ENCODE data around the gene TFCP2.

Gene TFCP2

DNA sequence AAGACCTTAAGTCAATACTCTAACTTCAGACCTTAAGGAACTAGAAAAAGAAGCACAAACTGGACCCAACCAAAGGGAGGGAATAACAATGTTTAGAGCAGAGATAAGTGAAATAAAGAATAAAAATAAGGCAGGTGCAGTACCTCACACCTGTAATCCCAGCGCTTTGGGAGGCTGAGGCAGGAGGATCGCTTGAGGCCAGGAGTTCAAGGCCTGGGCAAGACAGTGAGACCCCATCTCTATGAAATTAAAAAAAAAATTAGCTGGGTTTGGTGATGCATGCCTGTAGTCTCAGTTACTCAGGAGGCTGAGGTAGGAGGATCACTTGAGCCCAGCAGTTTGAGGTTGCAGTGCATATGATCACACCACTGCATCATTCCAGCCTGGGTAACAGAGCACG is 9.1 kb downstream of the TFCP2 start:
- no peak overlapping the region for H2AFZ ChIP-seq (ENCODE audit: low read length)
- H4K8ac ChIP-seq (ENCODE audit: low read depth, low read length): no peak overlapping the region
- no peak overlapping the region for H4K91ac ChIP-seq (ENCODE audit: low read depth, low read length, poor library complexity)
- H3K18ac ChIP-seq (ENCODE audit: low read length): no peak overlapping the region
- H3K36me3 ChIP-seq (replicated peaks in 1 of 2; ENCODE audit: control insufficient read depth in 2 of 2, insufficient read depth in 2 of 2, low read length in 2 of 2): no peaks in the 10 kb centered on the region
- H3K23ac ChIP-seq (ENCODE audit: low read depth, low read length, poor library complexity): no peak overlapping the region
- H2BK120ac ChIP-seq (ENCODE audit: low read depth, low read length): no peak overlapping the region
- H3K4me2 ChIP-seq (ENCODE audit: insufficient read depth, low read length, poor library complexity, severe bottlenecking): no peak overlapping the region
- H3K79me1 ChIP-seq (ENCODE audit: low read depth, low read length): peaks cover 3% of the 10 kb centered on the region
- WGBS, 2 donors (ENCODE audit: extremely low coverage in 2 of 2, insufficient read length in 2 of 2, insufficient replicate concordance in 1 of 2): no CpG with 5 or more reads among the region's 3 CpGs
- no peak overlapping the region for H3K4ac ChIP-seq (ENCODE audit: low read length)
- no peak overlapping the region for H2AK5ac ChIP-seq (ENCODE audit: low read depth, low read length)
- H3K4me3 ChIP-seq (ENCODE audit: low read length in 2 of 2): no peak overlapping the region
- no peak overlapping the region for H3K9ac ChIP-seq (ENCODE audit: low read depth, low read length, poor library complexity)
- no peak overlapping the region for H3K27ac ChIP-seq (replicated peaks; ENCODE audit: low read length)
- H3K14ac ChIP-seq (ENCODE audit: low read length): no peak overlapping the region
- DNase-seq (ENCODE audit: low spot score): no peak
- H2BK12ac ChIP-seq (ENCODE audit: low read length): no peak overlapping the region
- no peaks in the 10 kb centered on the region for H3K9me3 ChIP-seq (replicated peaks in 1 of 2; ENCODE audit: control insufficient read depth in 2 of 2, insufficient read depth in 1 of 2, low read depth in 1 of 2, low read length in 2 of 2)
- no peaks in the 10 kb centered on the region for H3K4me1 ChIP-seq (ENCODE audit: control insufficient read depth in 2 of 2, insufficient read depth in 1 of 2, low read depth in 1 of 2, low read length in 2 of 2)
- no peak overlapping the region for H2BK15ac ChIP-seq (ENCODE audit: low read length)
- H3K27me3 ChIP-seq (ENCODE audit: control insufficient read depth in 3 of 3, insufficient read depth in 3 of 3, low read depth in 1 of 3, low read length in 3 of 3): no peaks in the 10 kb centered on the region
- H2BK5ac ChIP-seq (ENCODE audit: low read length): no peak overlapping the region

DNA sequence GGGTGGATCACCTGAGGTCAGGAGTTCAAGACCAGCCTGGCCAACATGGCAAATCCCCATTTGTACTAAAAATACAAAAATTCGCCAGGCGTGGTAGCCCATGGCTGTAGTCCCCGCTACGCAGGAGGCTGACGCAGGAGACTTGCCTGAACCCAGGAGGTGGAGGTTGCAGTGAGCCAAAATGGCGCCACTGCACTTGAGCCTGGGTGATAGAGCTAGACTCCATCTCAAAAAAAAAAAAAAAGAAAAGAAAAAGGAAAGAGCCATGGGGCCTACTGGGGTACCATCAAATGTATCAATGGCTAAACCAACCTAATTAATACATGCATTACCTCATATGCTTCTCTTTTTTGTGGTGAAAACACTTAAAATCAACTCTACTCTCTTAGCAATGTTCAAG is 10.7 kb downstream of the TFCP2 start:
- H2BK12ac ChIP-seq (ENCODE audit: low read length): no peak overlapping the region
- H2AFZ ChIP-seq (ENCODE audit: low read length): no peak overlapping the region
- H3K9me3 ChIP-seq (replicated peaks in 1 of 2; ENCODE audit: control insufficient read depth in 2 of 2, insufficient read depth in 1 of 2, low read depth in 1 of 2, low read length in 2 of 2): no peaks in the 10 kb centered on the region
- no peak overlapping the region for H3K9ac ChIP-seq (ENCODE audit: low read depth, low read length, poor library complexity)
- no peak overlapping the region for H3K14ac ChIP-seq (ENCODE audit: low read length)
- no peak overlapping the region for H2BK5ac ChIP-seq (ENCODE audit: low read length)
- no peak for DNase-seq (ENCODE audit: low spot score)
- no peak overlapping the region for H3K23ac ChIP-seq (ENCODE audit: low read depth, low read length, poor library complexity)
- H2BK15ac ChIP-seq (ENCODE audit: low read length): no peak overlapping the region
- no peaks in the 10 kb centered on the region for H3K4me1 ChIP-seq (ENCODE audit: control insufficient read depth in 2 of 2, insufficient read depth in 1 of 2, low read depth in 1 of 2, low read length in 2 of 2)
- H2AK5ac ChIP-seq (ENCODE audit: low read depth, low read length): no peak overlapping the region
- no peak overlapping the region for H3K27ac ChIP-seq (replicated peaks; ENCODE audit: low read length)
- H3K27me3 ChIP-seq (ENCODE audit: control insufficient read depth in 3 of 3, insufficient read depth in 3 of 3, low read depth in 1 of 3, low read length in 3 of 3): no peaks in the 10 kb centered on the region
- no peak overlapping the region for H3K4me2 ChIP-seq (ENCODE audit: insufficient read depth, low read length, poor library complexity, severe bottlenecking)
- peaks cover 3% of the 10 kb centered on the region for H3K79me1 ChIP-seq (ENCODE audit: low read depth, low read length)
- WGBS, 2 donors (ENCODE audit: extremely low coverage in 2 of 2, insufficient read length in 2 of 2, insufficient replicate concordance in 1 of 2): no CpG with 5 or more reads among the region's 6 CpGs
- H3K4ac ChIP-seq (ENCODE audit: low read length): no peak overlapping the region
- no peak overlapping the region for H3K4me3 ChIP-seq (ENCODE audit: low read length in 2 of 2)
- H4K8ac ChIP-seq (ENCODE audit: low read depth, low read length): no peak overlapping the region
- H3K18ac ChIP-seq (ENCODE audit: low read length): no peak overlapping the region
- no peak overlapping the region for H2BK120ac ChIP-seq (ENCODE audit: low read depth, low read length)
- no peak overlapping the region for H4K91ac ChIP-seq (ENCODE audit: low read depth, low read length, poor library complexity)
- no peaks in the 10 kb centered on the region for H3K36me3 ChIP-seq (replicated peaks in 1 of 2; ENCODE audit: control insufficient read depth in 2 of 2, insufficient read depth in 2 of 2, low read length in 2 of 2)

DNA sequence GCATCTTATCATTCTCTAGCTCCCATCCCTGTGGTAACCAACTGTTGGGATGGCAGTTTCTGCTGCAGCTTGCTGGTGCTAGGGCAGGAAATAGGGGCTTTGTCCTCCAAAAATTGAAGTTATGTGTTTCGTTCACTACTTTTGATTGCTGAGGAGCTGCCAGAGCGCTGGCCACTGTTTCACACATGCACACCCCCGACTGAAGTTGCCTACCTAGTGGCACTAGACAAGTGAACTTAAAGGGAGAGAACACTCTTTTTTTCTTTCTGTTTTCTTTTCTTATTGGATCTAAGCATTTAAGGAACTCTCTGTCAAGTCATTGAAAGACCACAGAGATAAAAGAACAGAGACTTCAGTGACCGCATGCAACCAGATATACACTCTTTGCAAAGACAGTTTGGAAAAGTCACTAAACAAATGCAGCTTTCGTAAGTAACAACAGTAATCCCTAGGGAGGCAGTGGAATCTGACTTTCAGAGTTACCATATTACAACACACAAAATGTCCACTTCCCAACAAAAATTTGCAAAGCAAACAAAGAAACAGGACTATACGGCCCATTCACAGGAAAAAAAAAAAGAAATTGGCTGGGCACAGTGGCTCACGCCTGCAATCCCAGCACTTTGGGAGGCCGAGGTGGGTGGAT is 12.0 kb downstream of the TFCP2 start:
- no peaks in the 10 kb centered on the region for H3K9me3 ChIP-seq (replicated peaks in 1 of 2; ENCODE audit: control insufficient read depth in 2 of 2, insufficient read depth in 1 of 2, low read depth in 1 of 2, low read length in 2 of 2)
- H3K36me3 ChIP-seq (replicated peaks in 1 of 2; ENCODE audit: control insufficient read depth in 2 of 2, insufficient read depth in 2 of 2, low read length in 2 of 2): peaks cover 0 to 3% of the 10 kb centered on the region in 2 donors
- H3K4me3 ChIP-seq (ENCODE audit: low read length in 2 of 2): no peak overlapping the region
- no peak overlapping the region for H4K8ac ChIP-seq (ENCODE audit: low read depth, low read length)
- H2BK5ac ChIP-seq (ENCODE audit: low read length): no peak overlapping the region
- no peak overlapping the region for H3K27ac ChIP-seq (replicated peaks; ENCODE audit: low read length)
- H3K27me3 ChIP-seq (ENCODE audit: control insufficient read depth in 3 of 3, insufficient read depth in 3 of 3, low read depth in 1 of 3, low read length in 3 of 3): no peaks in the 10 kb centered on the region
- DNase-seq (ENCODE audit: low spot score): no peak
- no peak overlapping the region for H3K9ac ChIP-seq (ENCODE audit: low read depth, low read length, poor library complexity)
- no peak overlapping the region for H2AFZ ChIP-seq (ENCODE audit: low read length)
- H3K79me1 ChIP-seq (ENCODE audit: low read depth, low read length): peaks cover 3% of the 10 kb centered on the region
- no peaks in the 10 kb centered on the region for H3K4me1 ChIP-seq (ENCODE audit: control insufficient read depth in 2 of 2, insufficient read depth in 1 of 2, low read depth in 1 of 2, low read length in 2 of 2)
- no peak overlapping the region for H3K4me2 ChIP-seq (ENCODE audit: insufficient read depth, low read length, poor library complexity, severe bottlenecking)
- H3K18ac ChIP-seq (ENCODE audit: low read length): no peak overlapping the region
- no peak overlapping the region for H2BK12ac ChIP-seq (ENCODE audit: low read length)
- no peak overlapping the region for H2AK5ac ChIP-seq (ENCODE audit: low read depth, low read length)
- no CpG with 5 or more reads among the region's 8 CpGs for WGBS, 2 donors (ENCODE audit: extremely low coverage in 2 of 2, insufficient read length in 2 of 2, insufficient replicate concordance in 1 of 2)
- no peak overlapping the region for H4K91ac ChIP-seq (ENCODE audit: low read depth, low read length, poor library complexity)
- H3K23ac ChIP-seq (ENCODE audit: low read depth, low read length, poor library complexity): no peak overlapping the region
- no peak overlapping the region for H3K14ac ChIP-seq (ENCODE audit: low read length)
- H2BK120ac ChIP-seq (ENCODE audit: low read depth, low read length): no peak overlapping the region
- no peak overlapping the region for H2BK15ac ChIP-seq (ENCODE audit: low read length)
- H3K4ac ChIP-seq (ENCODE audit: low read length): no peak overlapping the region

DNA sequence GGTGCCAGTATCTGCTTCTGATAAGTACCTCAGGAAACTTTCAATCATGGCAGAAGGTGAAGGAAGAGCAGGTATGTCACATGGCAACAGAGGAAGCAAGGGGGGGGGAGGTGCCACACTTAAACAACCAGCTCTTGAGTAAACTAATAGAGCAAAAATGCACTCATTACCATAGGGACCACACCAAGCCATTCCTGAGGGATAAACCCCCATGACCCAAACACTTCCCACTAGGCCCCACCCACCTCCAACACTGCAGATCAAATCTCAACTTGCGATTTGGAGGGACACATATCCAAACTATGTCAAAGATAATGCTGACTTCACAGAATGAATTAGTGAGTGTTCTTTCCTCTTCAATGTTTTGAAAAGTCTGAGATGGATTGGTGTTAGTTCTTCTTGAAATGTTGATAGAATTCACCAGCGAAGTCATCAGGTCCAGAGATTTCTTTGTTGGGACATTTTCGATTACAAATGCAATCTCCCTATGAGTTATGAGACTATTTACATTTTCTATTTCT is 16.6 kb downstream of the TFCP2 start:
- peaks cover 0 to 3% of the 10 kb centered on the region in 2 donors for H3K36me3 ChIP-seq (replicated peaks in 1 of 2; ENCODE audit: control insufficient read depth in 2 of 2, insufficient read depth in 2 of 2, low read length in 2 of 2)
- no peak overlapping the region for H2AK5ac ChIP-seq (ENCODE audit: low read depth, low read length)
- H2BK12ac ChIP-seq (ENCODE audit: low read length): no peak overlapping the region
- no peak overlapping the region for H3K18ac ChIP-seq (ENCODE audit: low read length)
- no peak overlapping the region for H3K23ac ChIP-seq (ENCODE audit: low read depth, low read length, poor library complexity)
- H3K4me2 ChIP-seq (ENCODE audit: insufficient read depth, low read length, poor library complexity, severe bottlenecking): no peak overlapping the region
- H3K27me3 ChIP-seq (ENCODE audit: control insufficient read depth in 3 of 3, insufficient read depth in 3 of 3, low read depth in 1 of 3, low read length in 3 of 3): no peaks in the 10 kb centered on the region
- no peak overlapping the region for H2BK120ac ChIP-seq (ENCODE audit: low read depth, low read length)
- no peak overlapping the region for H3K14ac ChIP-seq (ENCODE audit: low read length)
- no peak overlapping the region for H2AFZ ChIP-seq (ENCODE audit: low read length)
- no peaks in the 10 kb centered on the region for H3K9me3 ChIP-seq (replicated peaks in 1 of 2; ENCODE audit: control insufficient read depth in 2 of 2, insufficient read depth in 1 of 2, low read depth in 1 of 2, low read length in 2 of 2)
- H4K91ac ChIP-seq (ENCODE audit: low read depth, low read length, poor library complexity): no peak overlapping the region
- H3K4me1 ChIP-seq (ENCODE audit: control insufficient read depth in 2 of 2, insufficient read depth in 1 of 2, low read depth in 1 of 2, low read length in 2 of 2): no peaks in the 10 kb centered on the region
- no CpG with 5 or more reads among the region's 3 CpGs for WGBS, 2 donors (ENCODE audit: extremely low coverage in 2 of 2, insufficient read length in 2 of 2, insufficient replicate concordance in 1 of 2)
- H3K79me1 ChIP-seq (ENCODE audit: low read depth, low read length): no peaks in the 10 kb centered on the region
- no peak overlapping the region for H4K8ac ChIP-seq (ENCODE audit: low read depth, low read length)
- no peak overlapping the region for H2BK5ac ChIP-seq (ENCODE audit: low read length)
- H3K9ac ChIP-seq (ENCODE audit: low read depth, low read length, poor library complexity): no peak overlapping the region
- no peak overlapping the region for H2BK15ac ChIP-seq (ENCODE audit: low read length)
- no peak overlapping the region for H3K27ac ChIP-seq (replicated peaks; ENCODE audit: low read length)
- DNase-seq (ENCODE audit: low spot score): no peak
- no peak overlapping the region for H3K4me3 ChIP-seq (ENCODE audit: low read length in 2 of 2)
- no peak overlapping the region for H3K4ac ChIP-seq (ENCODE audit: low read length)

Measured in neuronal stem cell (in vitro differentiated cells).